ENCODE results near the gene FMO5.
"Not testable (repeated sequence)": the region's sequence is repeated elsewhere in the genome, so short reads cannot be mapped to it uniquely, and the experiment has no call there.

FMO5 gene, protein sequence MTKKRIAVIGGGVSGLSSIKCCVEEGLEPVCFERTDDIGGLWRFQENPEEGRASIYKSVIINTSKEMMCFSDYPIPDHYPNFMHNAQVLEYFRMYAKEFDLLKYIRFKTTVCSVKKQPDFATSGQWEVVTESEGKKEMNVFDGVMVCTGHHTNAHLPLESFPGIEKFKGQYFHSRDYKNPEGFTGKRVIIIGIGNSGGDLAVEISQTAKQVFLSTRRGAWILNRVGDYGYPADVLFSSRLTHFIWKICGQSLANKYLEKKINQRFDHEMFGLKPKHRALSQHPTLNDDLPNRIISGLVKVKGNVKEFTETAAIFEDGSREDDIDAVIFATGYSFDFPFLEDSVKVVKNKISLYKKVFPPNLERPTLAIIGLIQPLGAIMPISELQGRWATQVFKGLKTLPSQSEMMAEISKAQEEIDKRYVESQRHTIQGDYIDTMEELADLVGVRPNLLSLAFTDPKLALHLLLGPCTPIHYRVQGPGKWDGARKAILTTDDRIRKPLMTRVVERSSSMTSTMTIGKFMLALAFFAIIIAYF

DNA sequence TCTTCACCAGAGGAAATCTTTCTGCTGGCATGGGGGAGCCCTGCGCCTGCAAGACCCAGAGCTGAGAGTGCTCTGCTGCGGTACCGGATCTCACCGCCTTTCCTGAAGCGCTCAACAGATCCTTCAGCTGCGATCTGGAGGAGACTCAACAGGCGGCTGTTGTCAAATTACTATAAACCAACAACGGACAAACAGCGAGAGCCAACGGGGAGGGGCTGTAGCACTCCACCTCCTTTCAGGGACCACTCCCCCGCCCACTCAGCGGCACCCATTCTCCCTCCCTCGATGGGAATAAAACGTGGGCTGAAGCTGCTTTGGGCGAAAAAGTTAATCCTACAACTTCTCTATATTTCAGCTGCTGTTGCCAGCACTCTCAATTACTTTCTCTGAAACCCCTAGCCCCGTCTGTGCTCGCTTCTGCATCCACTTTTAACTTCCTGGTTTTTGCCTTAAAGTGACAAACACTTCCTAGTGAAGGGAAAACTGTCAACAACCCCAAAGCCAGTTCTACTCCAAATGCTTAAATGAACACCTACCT, at the start of gene FMO5:
Gene FMO5, minus strand, starts transcription at position 147 of the 538 bp plus-strand sequence. CDS start 310 bp downstream, outside the sequence.
- DNase-seq = peak in 10 of 14 donors; percentile 7 to 55 (median 40)

DNA sequence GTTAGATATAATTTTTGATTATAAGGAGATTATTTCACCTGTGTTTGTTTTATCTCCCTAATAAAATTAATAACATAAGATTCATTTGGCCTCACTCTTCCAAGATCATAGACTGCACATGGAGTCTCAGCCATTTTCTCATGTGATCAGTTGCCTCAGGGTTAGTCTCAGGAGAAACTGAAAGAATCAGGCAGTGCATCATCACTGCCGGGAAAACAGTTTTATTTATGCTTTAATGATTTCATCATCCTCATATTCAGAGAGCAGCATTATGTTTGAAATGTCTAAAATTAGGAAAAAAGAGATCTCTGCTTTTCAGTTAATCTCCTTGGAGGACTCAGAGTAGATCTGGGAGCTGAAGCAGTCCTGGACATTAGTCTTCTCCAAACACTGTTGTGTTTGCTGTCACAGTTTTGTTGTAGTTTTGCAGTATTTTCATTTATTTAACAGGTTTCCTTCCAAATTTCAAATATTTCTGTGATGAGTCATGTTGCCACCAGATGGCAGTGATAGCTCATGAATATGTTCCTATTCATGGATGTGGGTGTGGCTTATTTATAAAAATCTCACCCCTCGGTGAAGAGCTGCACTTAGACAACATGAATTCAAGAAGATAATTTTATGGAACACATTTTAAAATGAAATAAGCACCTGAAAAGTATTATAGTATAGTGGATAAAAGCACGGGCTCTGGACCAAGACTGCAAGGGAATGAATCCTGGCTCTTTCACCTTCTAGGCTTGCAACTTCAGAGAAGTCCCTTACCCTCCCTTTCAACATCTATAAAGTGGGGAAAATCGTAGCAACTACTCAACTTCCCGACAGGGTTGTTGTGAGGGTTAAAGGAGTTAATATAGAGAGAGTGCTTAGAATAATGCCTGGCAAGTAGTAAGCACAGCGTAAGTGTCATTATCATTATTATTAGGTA, 48.5 kb upstream of the FMO5 start:
- peak in 2 of 14 donors; percentile 18 to 21 for DNase-seq

DNA sequence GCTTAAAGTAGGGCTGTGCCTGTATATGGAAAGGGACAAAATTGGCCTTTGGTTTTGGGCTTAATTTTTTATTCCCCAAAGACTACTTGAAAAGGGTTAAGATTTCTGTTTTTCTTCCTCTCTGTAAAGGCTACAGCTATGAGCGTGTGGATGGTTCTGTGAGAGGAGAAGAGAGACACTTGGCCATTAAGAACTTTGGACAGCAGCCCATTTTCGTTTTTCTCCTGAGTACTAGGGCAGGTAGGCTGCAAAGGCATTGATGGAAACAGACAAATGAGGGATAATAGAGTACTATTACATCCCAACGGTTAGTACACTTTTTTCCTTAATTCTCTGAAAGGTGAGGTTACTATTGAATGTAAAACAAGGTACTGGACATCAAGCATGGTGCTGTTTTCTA, 46.9 kb upstream of the FMO5 start:
- DNase-seq = no peak

DNA sequence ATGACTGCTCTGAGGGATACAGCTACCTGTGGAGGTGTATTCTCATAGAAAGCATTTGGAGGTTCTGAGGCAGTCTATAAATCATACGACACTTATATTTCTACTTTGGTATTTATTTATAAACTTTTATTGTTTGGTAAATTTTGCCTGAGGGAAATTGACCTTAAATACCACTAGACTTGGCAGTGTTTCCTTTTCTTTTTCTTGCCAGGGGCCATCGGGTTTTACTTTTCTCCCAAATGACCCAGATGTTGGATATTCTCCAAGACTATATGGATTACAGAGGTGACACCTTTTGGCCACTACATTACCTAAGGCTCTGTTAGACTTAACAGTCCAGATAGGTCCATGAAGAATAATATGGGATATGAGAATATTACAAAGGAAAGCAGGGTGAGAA, 45.6 kb upstream of the FMO5 start:
- DNase-seq = no peak

DNA sequence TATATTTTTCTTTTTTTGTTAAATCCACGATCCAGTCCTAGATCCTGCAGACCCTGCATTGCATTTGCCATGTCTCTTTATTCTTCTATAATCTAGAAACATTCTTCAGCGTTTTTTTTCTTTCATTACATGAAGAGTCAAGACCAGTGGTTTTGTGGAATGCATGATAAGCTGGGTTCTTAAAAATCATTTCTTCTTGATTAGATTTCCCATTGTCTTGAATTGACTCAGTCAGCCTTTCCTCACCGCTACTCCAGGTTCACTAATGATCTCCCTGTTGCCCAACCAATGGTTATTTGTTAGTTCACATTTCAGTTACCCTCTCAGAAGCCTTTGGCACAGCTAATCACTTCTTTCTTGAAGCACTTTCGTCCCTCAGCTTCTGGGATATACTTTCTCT, 42.6 kb upstream of the FMO5 start:
- no peak for DNase-seq

DNA sequence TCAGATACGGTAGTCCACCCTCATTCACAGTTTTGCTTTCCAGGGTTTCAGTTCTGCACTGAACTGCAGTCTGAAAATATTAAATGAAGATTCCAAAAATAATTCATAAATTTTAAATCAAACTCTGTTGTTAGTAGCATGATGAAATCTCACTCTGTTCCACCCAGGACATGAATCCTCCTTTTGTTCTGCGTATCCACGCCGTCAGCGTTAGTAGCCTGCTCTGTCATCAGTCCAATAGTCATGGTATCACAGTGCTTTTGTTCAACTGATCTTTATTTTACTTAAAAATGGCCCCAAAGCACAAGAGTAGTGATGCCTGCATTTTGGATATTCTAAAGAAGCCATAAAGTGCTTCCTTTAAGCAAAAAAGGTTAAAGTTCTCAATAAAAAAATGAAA, 41.2 kb upstream of the FMO5 start:
- peak in 6 of 14 donors; percentile 2 to 36 (median 18) for DNase-seq

DNA sequence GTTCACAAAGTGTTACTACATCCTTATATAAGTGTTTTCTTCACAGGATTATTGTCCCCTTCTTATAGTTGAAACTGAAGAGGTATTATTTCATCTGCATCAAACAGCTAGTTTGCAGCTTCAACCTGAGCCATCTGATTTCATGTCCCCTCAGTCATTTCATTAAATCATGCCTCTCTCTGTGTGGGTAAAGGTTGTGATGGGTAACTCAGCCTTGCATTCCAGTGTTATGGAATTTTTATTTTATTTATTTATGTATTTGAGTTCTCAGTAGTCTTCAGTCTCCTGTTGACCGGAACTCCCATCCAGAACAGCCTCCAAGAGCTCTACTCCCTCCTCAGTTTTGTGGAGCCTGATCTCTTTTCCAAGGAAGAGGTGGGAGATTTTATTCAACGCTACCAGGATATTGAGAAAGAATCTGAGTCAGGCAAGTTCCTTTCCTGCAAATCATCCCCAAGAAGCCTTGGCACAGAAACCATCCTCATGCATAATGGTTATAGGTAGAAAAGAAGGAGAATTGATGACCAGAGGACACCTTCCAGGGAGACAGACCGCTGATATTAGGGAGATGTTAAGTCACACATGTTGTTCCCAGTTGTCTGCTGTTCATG, 39.1 kb upstream of the FMO5 start:
- no peak for DNase-seq

DNA sequence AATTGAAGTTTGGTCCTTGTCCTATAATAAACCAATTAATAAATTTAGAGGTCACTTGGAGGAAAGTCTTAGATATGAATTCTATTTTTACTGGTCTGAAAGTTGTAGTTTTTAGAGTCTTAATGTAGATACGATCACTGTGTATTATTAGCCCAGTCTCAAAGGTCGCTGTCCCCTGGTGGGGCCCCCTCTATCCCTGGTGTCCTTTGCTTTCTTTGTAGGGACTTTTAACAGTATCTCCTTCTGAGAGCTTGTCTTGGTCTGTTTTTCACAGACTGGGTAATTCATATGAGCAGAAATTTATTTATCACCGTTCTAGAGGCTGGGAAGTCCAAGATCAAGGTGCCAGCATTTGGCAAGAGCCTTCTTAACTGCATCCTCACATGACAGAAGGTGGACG, 35.8 kb upstream of the FMO5 start:
- no peak for DNase-seq

DNA sequence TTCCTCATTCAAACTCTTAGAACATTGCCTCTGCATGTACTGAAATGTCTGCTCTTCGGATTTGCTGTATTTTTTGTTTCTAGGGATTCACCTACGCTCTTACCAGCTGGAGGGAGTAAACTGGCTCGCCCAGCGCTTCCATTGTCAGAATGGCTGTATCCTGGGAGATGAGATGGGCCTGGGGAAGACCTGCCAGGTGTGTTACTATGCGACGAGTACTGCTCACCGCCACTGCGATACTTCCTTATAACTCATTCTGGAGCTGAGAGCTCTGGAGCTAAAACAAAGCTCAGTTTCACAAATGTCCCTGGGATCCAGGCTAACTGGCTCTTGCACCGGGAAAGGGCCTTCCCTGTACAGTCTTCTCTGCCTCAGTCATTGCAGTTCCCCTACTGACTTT, 27.4 kb upstream of the FMO5 start:
- DNase-seq = peak in 1 of 14 donors; percentile 1

DNA sequence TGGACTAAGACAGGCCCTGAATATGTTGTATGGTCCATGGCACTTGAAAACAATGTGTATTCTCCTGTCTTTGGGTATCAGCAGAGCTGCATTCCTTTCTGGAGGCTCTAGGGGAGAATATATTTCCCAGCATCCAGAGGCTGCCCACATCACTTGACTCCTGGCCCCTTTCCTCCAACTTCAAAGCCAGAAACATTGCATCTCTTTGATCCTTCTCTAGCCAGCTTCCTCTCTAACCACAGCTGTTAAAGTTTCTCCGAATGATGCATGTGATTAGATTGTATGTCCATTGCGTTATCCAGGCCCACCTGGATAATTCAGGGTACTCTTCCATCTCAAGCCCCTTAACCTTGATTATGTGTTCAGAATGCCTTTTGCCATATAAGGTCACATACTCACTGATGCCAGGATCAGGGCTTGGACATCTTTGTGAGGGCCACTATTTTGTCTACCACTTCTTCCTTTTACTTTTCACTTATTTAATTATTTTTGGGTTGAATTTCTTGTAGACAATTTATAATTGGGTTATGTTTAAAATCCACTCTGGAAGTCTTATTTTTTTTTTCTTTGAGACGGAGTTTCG, 22.6 kb upstream of the FMO5 start:
- DNase-seq = no peak

DNA sequence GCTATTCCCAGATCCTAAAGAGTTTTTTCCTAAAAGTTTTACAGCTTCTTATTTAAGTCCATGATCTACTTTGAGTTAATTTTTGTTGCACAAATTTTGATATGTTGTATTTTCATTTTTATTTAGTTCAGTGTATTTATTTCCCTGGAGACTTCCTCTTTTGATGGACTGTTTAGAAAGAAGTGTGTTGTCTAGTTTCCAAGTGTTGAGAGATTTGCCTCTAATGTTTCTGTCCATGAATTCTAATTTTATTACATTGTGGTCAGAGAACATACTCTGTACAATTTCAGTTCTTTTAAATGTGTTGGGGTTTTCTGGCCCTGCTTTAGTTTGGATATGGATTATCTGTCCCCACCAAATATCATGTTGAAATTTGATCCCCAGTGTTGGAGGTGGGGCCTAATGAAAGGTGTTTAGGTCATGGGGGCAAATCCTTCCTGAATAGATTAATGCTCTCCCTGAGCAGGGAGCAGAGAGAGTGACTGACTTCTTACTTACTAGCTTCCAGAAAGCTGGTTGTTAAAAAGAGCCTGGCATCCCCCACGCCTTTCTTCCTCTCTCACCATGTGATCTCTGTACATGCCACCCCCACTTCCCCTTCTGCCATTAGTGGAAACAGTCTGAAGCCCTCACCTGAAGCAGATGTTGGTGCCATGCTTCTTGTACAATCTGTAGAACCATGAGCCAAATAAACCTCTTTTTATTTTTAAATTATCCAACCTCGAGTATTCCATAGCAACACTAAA, 21.9 kb upstream of the FMO5 start:
- DNase-seq = peak in 1 of 14 donors; percentile 16

DNA sequence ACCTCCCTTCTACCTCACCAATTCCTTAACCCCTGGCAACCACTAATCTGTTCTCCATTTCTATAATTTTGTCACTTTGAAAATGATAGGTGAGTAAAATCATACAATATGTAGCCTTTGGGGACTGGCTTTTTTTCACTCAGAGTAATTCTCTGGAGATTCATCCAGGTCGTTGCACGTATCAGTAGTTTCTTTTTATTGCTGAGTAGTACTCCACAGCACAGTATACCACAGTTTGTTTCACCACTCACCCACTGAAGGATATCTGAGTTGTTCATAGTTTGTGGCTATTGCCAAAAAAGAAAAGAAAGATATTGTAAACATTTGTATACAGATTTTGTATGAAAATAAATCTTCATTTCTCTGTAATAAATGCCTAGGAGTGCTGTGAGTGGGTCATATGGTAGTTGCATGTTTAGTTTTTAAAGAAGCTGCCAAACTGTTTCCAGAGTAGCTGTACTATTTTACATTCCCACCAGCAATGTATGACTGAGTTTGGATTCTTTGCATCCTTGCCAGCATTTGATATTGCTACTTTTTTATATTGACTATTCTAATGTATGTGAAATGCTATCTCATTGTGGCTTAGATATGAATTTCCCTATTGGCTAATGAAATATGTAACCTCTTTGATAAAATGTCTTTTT, 21.0 kb upstream of the FMO5 start:
- no peak for DNase-seq

DNA sequence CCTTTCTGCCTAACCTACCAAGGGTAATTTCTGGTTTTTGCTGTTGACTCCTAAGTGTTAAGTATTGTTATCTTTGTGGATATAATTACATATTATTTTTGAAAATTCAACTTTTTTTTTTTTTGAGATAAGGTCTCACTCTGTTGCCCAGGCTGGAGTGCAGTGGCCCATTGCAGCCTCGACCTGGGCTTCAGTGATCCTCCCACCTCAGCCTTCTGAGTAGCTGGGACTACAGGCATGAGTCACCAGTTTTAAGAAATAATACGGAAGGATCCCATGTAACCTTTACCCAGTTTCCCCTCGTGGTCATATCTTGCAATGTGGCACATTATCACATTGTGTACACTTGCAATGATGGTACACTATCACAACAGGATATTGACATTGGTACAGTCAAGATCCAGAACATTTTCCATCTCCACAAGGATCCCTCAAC, 20.5 kb upstream of the FMO5 start:
- no peak for DNase-seq

DNA sequence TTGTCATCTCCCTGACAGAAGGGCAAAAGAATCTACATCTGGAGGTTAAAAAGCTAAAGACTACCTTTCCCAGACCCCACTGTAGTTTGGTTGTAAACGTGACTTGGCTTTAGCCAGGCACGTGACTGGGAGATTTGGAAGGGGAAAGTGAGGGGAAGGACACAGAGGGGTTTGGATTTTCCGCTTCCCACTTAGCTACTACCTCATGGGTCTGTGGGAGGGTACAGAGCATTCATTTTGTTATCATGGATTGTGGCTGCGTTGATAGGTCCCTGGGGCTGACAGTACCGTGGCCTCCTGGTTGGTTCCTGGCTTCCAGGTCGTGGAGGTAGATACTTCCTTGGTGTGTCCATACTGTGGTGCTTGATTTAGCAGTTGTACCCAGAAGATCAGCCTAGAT, 20.0 kb upstream of the FMO5 start:
- DNase-seq = no peak

DNA sequence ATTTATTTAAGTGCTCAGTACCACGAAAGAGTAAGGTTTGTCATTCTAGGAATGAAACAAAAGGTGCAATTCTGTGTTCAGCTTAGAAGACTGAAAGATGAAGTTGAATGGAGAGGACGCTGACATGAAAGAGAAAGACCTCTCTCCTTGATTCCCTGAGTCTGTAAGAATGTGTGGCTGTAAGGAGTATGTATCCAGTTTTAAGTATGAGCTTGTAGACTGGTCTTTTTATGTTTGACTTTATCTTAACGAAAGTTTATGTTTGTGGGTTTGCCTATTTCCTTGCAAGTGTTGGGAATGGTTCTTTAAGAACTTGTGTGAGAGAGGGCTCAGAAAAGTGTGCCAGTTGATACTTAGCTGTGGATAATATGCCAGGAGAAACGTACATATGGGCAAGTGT, 18.7 kb upstream of the FMO5 start:
- DNase-seq = peak in 1 of 14 donors; percentile 16

DNA sequence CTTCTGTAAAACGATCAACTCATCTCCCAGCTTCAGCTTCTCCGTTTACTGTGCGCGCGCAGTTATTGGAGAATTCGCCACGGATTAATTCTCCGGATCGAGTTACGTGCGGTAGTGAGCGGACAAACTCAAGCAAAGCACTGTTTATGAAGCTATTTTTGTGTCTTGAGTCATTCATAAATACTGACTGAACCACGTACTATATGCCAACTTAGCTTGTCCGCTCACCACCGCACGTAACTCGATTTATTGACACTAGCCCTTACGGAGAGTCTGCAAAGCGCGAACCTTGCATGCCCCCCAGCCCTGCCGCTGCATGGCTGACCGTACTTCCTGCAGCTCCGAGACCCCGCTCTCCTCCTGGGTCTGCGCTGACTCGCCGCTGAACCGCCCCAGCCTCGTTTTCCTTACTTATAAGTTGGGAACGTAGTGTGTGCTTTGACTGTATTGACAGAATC, 18.1 kb upstream of the FMO5 start:
- peak in 6 of 14 donors; percentile 29 to 74 (median 55) for DNase-seq

DNA sequence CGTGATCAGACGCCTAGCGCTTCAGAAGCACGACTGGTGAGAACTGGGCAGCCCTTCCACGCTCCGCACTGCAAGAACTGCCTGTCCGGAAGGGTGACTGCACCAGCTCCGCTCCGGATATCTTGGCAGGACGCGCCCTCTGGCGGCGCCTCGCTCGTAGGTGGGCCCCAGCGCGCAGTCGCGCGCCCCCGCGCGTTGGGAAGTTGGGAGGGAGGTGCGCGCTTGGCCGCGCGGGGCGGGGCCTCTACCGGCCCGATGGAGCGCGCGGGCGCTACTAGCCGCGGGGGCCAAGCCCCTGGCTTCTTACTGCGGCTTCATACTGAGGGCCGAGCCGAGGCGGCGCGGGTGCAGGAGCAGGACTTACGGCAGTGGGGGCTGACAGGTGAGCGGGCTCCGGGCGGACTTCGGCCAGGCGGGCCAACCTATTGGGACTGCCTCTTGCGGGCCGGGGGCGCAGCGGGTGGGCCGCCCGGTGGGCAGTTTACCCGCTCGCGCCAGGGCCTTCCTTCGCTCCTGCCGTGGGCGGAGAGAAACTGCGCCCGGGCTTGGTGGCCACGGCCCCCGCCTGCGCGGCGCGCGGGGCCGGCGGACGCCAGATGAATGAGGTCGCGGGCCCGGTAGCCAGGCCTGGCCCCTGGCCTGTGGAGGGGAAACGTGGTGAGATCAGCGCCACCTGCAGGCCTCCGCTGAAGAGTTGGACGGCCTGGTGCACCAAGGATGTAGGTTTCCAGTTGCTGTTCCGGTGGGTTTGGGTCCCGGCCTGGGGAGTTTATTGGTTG, 17.5 kb upstream of the FMO5 start, which contains the start of gene CHD1L:
Gene CHD1L, plus strand, starts transcription at position 236 of the 779 bp plus-strand sequence. Its CDS starts 20 bp downstream, at position 256.
- peak; percentile 50 to 96 (median 90) for DNase-seq

DNA sequence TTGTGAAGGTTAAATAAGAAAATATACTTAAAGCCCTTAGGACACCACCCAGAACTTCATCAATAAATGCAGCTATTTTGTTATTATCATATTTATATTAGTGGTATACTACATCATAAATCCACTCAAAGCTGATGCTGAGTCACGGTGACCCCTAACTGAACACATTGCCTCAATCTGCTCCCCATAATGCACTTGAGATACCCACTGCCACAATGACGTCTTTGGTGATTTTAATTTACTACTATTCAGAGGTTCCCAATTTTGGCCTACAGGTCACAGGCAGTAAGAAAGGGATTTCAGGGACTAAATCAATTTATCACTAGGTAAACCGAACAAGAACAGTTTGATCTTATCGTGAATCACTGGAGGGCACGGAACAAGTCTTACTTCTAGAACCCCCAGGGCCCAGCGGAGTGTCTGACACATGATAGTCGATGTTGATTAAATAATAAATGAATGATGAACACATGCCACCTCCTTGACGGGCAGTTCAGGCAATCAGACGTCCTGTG, 16.9 kb upstream of the FMO5 start:
- DNase-seq = no peak

DNA sequence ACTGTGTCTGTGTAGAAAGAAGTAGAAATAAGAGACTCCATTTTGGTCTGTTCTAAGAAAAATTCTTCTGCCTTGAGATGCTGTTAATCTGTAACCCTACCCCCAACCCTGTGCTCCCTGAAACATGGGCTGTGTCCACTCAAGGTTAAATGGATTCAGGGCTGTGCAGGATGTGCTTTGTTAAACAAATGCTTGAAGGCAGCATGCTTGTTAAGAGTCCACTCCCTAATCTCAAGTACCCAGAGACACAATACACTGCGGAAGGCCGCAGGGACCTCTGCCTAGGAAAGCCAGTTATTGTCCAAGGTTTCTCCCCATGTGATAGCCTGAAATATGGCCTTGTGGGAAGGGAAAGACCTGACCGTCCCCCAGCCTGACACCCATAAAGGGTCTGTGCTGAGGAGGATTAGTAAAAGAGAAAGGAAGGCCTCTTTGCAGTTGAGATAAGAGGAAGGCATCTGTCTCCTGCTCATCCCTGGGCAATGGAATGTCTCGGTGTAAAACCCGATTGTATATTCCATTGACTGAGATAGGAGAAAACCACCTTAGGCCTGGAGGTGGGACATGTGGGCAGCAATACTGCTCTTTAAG, 15.1 kb upstream of the FMO5 start:
- not testable (repeated sequence) for DNase-seq
